ENCODE measurements around the gene TTC34.
"Not testable (repeated sequence)": the region's sequence is repeated elsewhere in the genome, so short reads cannot be mapped to it uniquely, and the experiment has no call there.

Gene TTC34

DNA sequence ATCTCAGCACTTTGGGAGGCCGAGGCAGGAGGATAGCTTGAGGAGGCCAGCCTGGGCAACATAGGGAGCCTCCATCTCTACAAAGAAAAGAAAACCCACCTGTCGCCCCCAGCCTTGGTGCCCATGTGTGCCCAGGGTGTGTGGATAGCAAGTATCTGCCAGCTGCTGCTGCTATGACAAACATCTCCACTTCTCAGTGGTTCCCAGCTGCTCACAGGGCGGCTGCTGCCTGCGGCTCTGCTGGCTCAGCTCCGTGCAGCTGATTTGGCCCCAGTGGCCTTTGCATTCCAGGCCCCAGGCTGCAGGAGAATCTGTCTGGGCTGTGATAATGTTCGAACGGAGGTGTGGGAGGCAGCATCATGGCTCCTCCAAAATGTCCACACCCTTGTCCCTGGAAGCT lies 10.6 kb upstream of the TTC34 start:
- DNase-seq, result no peak

GRCh38 chr1:2811533-2811918 lies 10.0 kb upstream of the TTC34 start:
- DNase-seq, result no peak

- no peak for DNase-seq
Observed at GRCh38 chr1:2810899-2811532, 9.5 kb upstream of the TTC34 start.

DNA sequence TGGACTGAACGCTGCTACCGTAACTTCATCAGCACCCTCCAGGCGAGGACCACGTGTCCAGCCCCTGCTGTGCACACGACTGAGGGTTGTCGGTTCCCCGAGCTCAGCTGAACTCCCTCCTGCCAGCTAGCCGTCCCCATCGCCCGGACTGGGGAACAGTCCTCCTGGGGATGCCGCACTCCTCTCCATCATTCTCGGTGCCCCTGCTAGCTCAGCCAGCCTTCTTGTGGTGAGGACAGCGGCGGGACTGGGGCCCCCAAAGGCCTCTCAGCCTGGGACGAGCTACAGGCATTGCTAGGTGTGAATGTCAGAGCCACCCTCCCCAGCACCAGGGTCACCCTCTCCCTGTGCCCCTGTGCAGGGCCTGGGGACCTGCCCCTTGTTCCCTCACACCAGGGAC lies 8.8 kb upstream of the TTC34 start:
- no peak for DNase-seq

- no peak for DNase-seq
Observed at GRCh38 chr1:2809656-2810055, 8.2 kb upstream of the TTC34 start.

DNA sequence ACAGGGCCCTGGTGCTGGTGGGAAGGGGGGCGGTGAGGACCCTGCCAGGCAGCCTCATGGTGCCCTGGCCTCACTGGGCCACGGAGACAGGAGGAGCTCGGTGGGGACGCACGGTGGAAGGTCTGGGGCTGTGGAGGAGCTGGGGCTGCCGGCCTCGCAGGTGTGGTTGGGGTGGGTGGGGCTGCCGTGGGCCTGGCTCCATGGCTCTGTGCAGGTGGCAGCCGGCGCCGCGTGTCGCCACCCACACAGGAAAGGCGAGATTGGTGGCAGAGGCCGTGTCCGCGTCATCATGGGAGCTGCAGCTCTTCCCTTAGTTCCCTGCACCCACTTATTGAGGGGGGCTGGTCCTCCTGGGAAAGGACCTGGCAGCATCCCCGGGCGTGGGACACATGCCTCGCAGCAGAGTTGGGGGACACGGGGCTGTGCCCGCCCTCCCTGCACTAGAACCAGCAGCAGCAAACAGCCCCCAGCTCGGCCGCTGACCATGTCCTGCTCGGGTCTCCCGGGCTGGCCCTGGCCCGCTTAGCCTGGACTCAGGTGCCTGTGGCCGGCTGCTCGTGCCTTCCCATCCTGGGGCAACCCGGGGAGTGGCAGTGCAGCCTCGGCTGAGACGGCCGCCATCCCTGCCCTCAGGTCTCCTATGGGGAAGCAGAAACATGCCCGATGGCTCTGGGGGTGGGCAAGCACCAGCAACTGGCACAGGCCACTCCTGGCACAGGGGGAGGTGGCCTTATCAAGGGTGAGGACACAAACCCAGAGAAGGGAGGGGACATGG lies 7.5 kb upstream of the TTC34 start:
- no peak for DNase-seq

GRCh38 chr1:2808386-2808705 lies 6.9 kb upstream of the TTC34 start:
- DNase-seq, result no peak

DNA sequence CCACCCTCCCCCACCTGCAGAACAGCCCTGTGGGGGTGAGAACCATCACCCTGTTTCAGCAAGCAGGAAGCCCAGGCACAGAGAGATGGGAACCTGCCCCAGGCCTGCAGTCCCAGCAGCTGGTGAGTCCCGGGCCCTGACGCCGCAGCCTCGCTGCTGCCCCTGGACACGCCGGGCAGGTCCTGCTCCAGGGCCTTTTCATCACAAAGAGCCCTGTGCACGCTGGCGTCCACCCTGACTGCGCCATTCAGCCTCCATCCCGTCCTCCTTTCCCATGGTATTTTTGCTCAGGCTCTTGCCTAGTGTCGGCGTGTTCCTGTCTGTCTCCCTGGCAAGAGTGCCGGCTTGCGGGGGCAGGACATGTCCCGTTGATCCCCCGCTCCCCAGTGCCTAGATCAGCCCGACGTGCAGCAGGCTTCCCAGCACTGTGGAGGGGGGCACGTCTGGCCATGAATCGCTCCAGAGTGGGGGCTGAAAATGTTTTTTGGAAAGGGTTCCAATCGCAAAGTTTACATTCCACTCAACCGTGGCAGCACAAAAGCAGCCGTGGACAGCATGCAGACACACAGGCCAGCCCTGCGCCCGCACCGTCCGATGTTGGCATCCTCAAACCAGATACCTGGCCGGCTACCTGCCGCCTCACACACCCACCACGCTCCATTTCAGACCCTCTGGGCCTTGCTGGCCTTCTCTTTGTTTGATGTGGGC lies 6.3 kb upstream of the TTC34 start:
- DNase-seq, result no peak

- DNase-seq, result no peak
Observed at GRCh38 chr1:2807036-2807435, 5.5 kb upstream of the TTC34 start.

GRCh38 chr1:2806591-2806990 lies 5.1 kb upstream of the TTC34 start:
- no peak for DNase-seq

- DNase-seq, result no peak
Observed at GRCh38 chr1:2805801-2806430, 4.4 kb upstream of the TTC34 start.

- no peak for DNase-seq
Observed at GRCh38 chr1:2804628-2805351, 3.3 kb upstream of the TTC34 start.

DNA sequence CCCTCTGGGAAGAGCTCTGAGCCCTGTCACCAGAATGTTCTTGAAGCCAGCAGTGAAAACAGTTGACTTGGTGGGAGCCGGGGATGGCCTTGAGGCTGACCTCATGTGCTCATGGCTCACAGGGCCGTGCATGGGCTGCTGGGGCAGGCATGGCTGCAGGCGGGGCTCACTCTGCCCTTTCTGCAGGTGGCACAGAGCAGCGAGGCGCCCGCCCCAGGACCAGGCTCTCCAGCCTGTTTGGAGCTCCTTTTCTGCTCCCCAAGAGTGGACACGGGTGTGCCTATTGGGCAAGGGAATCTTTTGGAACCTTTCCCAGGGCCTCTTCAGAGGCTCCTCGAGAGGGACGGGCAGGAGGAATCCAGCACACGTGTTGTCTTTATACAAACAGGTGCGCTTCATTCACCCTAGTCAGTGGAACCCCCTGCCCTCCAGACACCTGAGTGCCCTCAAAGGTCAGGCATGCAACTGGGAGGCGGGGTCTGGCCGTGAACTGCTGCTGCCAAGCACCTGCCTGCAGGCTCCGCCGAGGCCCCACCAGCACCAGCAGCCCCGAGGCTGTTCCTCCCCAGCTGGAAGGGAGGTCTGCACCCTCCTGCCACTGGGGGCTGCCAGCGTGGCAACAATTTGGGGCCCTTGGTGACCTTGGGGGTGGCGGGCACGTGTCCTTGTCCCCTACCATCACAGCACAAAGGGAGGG lies 2.6 kb upstream of the TTC34 start:
- no peak for DNase-seq

DNA sequence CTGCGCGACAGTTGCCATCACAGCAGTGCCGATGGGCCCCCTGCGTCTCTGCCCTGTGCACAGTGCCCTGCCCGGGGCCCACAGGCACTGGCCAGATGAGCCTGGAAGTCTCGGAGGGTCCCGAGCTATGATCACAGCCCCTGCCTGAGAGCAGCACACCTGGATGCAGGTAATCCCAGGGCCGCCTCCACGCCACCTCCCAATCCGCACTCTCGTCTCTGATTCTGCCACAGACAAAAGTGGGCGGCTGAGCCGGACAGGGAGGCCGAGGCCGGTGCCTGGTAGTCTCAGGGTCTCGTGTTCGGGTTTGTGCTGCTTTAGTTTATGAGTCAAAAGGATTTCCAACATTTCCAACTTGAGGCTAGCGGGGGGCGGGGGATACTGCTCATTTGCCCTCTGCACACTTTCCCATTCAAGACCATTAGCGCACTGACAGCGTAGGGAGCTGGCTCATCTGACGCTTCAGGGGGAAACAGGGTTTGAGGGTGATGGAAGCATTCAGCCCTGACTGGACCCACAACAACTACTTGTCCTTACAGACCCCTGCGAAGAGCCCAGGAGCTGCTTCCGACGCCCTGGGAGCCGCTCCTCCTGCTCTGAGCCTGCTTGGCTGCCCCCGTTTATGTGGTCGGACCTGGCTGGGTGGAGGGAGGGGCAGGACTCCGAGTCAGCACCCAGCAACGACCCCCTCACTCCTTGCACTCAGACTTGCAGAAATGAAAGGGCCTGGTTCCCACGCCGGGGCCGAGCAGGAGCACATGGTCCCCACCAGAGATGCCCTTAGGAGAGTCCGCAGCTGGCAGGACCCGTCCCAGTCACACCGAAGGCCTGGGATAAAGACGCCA lies 1.8 kb upstream of the TTC34 start:
- no peak for DNase-seq

DNA sequence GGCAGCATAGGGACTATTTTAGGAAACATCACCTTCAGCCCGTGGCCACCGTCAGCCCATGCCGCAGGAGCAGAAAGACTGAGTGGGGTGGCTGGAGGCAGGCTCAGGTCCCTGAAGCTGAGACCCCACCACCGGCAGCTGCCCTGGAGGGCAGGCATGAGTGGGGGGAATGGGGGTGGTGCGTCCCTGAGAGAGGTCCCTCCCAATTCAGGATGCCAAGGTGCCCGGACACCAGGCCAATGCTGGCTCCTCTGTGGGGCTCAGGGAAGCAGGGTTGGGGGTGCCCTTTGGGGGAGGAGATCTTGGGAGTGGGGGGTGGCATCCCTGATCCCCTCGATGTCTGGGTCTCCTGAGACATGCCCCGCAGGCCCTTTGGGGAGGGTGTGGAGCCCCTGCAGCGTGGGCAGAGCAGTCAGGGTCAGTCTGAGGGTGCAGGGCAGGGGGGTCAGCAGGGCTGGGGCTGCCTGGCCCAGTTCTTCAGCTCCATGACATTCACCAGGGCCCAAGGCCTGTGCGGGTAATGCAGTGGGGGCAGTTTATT lies 998 bp upstream of the TTC34 start:
- DNase-seq, result no peak

DNA sequence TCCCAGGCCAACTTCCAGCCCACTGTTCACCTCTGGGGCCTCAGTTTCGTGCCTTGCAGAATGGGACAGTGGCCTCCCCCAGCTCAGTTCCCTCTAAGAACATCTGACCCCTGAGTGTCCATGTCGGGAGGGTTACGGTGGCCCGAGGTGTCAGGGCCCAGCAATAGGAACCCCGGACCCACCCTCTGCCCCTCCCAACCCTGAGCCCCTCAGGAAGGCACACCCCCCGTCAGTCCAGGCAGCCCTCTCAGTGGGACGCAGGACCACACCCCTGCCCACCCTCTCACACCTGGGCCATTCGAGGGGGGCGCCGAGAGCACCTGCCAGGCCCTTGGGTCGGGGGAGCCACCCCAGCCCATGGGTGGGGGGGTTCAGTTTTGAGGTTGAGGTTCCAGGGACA lies 447 bp downstream of the TTC34 start:
- DNase-seq, result no peak

- DNase-seq, result no peak
Observed at GRCh38 chr1:2800664-2801045, 838 bp downstream of the TTC34 start.

- DNase-seq, result no peak
Observed at GRCh38 chr1:2799811-2800663, 1.5 kb downstream of the TTC34 start.

DNA sequence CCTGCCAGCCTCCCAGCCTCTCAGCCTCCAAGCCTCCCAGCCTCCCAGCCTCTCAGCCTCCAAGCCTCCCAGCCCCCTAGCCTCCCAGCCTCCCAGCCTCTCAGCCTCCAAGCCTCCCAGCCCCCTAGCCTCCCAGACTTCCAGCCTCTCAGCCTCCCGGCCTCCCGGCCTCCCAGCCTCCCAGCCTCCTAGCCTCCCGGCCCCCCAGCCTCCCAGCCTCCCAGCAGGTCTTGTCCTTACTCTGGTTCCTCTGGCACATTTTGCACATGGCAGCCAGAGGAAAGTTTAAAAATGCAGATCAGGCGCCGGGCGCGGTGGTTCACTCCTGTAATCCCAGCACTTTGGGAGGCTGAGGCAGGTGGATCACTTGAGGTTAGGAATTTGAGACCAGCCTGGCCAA lies 2.5 kb downstream of the TTC34 start:
- DNase-seq, result not testable (repeated sequence)

- no peak for DNase-seq
Observed at GRCh38 chr1:2797741-2798016, 3.8 kb downstream of the TTC34 start.
